Neural cell (in vitro differentiated cells): ENCODE measurements around the gene ROR2. TPM values are rescaled to one million over a fixed set of nuclear protein-coding genes. Genes with fewer than 3 reads are reported as not detected.

Source experiments
- H2AFZ ChIP-seq: fragments of 200-600, 300-800 bp; sonication (generic), shearing (Covaris generic); 2 replicates; pipeline ENCODE4 v1.6.0; 2014; ENCODE audit warnings: low read depth, mild to moderate bottlenecking, antibody characterized with exemption, low read length, moderate library complexity
- H3F3A ChIP-seq: fragments of 200-600 bp; shearing (Covaris generic); 2 replicates; pipeline ENCODE4 v1.6.1; 2016; ENCODE audit warnings: mild to moderate bottlenecking, moderate library complexity, mixed read lengths, antibody characterized with exemption, low read length; ENCODE audit not compliant: insufficient read depth, poor library complexity, severe bottlenecking
- H3K27ac ChIP-seq: fragments of 200-600, 300-800 bp; sonication (generic), shearing (Covaris generic); 2 replicates; pipeline ENCODE4 v1.5.1; 2014; ENCODE audit warnings: mild to moderate bottlenecking, low read length, moderate library complexity
- H3K27me3 ChIP-seq: fragments of 300-800, 200-600 bp; sonication (generic), shearing (Covaris generic); 2 replicates; pipeline ENCODE4 v1.6.0; 2014; ENCODE audit warnings: mild to moderate bottlenecking, low read depth, low read length, moderate library complexity; ENCODE audit not compliant: insufficient read depth
- H3K36me3 ChIP-seq: fragments of 300-800, 200-600 bp; sonication (generic), shearing (Covaris generic); 2 replicates; pipeline ENCODE4 v1.5.1; 2014; ENCODE audit warnings: mild to moderate bottlenecking, antibody characterized with exemption, low read length, moderate library complexity; ENCODE audit not compliant: insufficient read depth
- H3K4me2 ChIP-seq: fragments of 300-800, 200-600 bp; sonication (generic), shearing (Covaris generic); 2 replicates; pipeline ENCODE4 v1.6.0; 2014; ENCODE audit warnings: mild to moderate bottlenecking, low read length
- H3K4me3 ChIP-seq: fragments of 300-800, 200-600 bp; sonication (generic), shearing (Covaris generic); 2 replicates; pipeline ENCODE4 v1.5.1; 2014; ENCODE audit warnings: mild to moderate bottlenecking, low read length, moderate library complexity
- H3K79me2 ChIP-seq: fragments of 200-600 bp; shearing (Covaris generic); replicated peaks from 2 replicates; pipeline ENCODE4 v1.6.0; 2014; ENCODE audit warnings: mild to moderate bottlenecking, low read length, moderate library complexity; ENCODE audit not compliant: insufficient read depth
- H3K9ac ChIP-seq: fragments of 300-800, 200-600 bp; sonication (generic), shearing (Covaris generic); 2 replicates; pipeline ENCODE4 v1.6.1; 2016; ENCODE audit warnings: mild to moderate bottlenecking, low read length, mixed read lengths
- H3K9me2 ChIP-seq: fragments of 200-600 bp; shearing (Covaris generic); 2 replicates; pipeline ENCODE4 v1.6.1; 2016; ENCODE audit warnings: mild to moderate bottlenecking, low read length, mixed read lengths; ENCODE audit not compliant: insufficient read depth
- H3K9me3 ChIP-seq: fragments of 200-600, 300-800 bp; sonication (generic), shearing (Covaris generic); 2 replicates; pipeline ENCODE4 v1.6.1; 2016; ENCODE audit warnings: mild to moderate bottlenecking, mixed run types, low read length, moderate library complexity, mixed read lengths
- H4K20me1 ChIP-seq: fragments of 200-600 bp; shearing (Covaris generic); 2 replicates; pipeline ENCODE4 v1.6.1; 2016; ENCODE audit warnings: mild to moderate bottlenecking, mixed run types; ENCODE audit not compliant: insufficient read depth
- EP300 ChIP-seq: fragments of 450-650 bp; conservative IDR thresholded peaks from 2 replicates; pipeline ENCODE4 v1.6.1; 2014; ENCODE audit warnings: antibody characterized with exemption, mild to moderate bottlenecking, moderate library complexity; ENCODE audit not compliant: poor library complexity, severe bottlenecking
- EZH2 ChIP-seq: fragments of 200-600, 300-800 bp; shearing (Covaris generic), sonication (generic); IDR thresholded peaks from 2 replicates; pipeline ENCODE4 v1.6.1; 2014; ENCODE audit warnings: antibody characterized with exemption, low read length, borderline replicate concordance, mild to moderate bottlenecking; ENCODE audit not compliant: insufficient read depth, poor library complexity, severe bottlenecking
- MXI1 ChIP-seq: fragments of 450-650 bp; conservative IDR thresholded peaks from 2 replicates; pipeline ENCODE4 v1.6.1; 2014; ENCODE audit warnings: antibody characterized with exemption, mild to moderate bottlenecking; ENCODE audit not compliant: poor library complexity, severe bottlenecking
- POLR2AphosphoS5 ChIP-seq: IDR thresholded peaks from 2 replicates; pipeline ENCODE4 v1.6.1; 2012
- RAD21 ChIP-seq: fragments of 450-650 bp; conservative IDR thresholded peaks from 2 replicates; pipeline ENCODE4 v1.6.1; 2014; ENCODE audit warnings: antibody characterized with exemption, mild to moderate bottlenecking, moderate library complexity
- SMC3 ChIP-seq: fragments of 450-650 bp; conservative IDR thresholded peaks from 2 replicates; pipeline ENCODE4 v1.6.1; 2014; ENCODE audit warnings: antibody characterized with exemption, mild to moderate bottlenecking, moderate library complexity; ENCODE audit not compliant: poor library complexity
- TAF1 ChIP-seq: IDR thresholded peaks from 2 replicates; pipeline ENCODE4 v1.6.1; 2012; ENCODE audit warnings: low read depth
- polyA plus RNA-seq: library from polyadenylated mRNA; depleted of rRNA; stranded (reverse); fragments of >200 nt; gene quantifications from 2 replicates; pipeline ENCODE4 v1.2.3, GENCODE V29; 2014
- TF ChIP-seq, protein P1 (sequence below): fragments of 450-650 bp; IDR thresholded peaks from 2 replicates; pipeline ENCODE4 v1.5.1; 2014; ENCODE audit warnings: antibody characterized with exemption, mild to moderate bottlenecking, moderate library complexity; ENCODE audit not compliant: poor library complexity, severe bottlenecking
- TF ChIP-seq, protein P2 (sequence below): IDR thresholded peaks from 2 replicates; pipeline ENCODE4 v1.6.1; 2012; ENCODE audit warnings: borderline replicate concordance

ROR2 gene
- polyA plus RNA-seq, 1 donor from 2014 or later = 0.33 TPM

DNA sequence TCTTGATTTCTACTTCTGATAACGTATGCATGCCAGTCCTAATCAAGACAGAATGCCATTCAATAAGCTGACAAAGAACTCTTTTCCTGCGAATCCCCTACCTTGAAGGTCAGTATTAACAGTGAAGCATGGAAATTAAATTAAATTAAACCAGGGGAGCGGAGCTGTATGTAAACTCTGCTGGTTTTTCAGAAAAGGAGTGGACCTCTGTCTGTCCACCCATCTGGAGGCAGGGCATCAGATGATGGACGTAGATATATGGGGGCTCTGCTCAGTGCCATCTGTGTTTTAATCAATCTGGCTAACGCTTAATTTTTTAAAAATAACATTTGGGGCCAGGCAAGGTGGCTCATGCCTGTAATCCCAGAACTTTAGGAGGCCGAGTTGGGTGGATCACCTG lies 101.9 kb downstream of the ROR2 start (continued):
- no peak for TF ChIP-seq MXI1
- TF ChIP-seq SMC3 = no peak
- no peak for TF ChIP-seq POLR2AphosphoS5

DNA sequence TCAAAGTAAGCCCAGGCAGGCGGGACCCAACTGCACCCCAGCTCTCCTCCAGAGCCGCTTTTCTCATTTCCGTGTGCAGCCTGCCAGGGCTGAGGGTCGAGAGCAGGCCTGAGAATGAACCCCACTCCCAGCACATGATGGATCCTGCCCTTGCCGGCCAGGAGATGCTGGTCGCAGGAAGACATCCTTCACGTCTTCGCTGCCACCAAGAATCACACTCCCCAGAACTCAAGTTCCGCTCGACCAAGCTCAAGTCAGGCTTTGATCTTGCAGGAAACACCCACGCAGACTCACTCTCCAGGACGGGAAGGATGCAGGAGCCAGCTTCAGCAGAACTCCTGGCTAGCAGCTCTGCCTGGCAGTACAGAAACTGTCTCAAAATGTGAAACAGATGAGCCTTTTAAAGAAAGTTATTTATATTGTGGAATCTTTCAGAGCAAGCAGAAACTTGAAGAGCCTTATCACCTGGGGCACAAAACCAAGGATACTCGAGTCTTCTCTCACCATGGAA lies 102.4 kb downstream of the ROR2 start:
- H3K4me2 ChIP-seq = no peak overlapping the region
- H3K9me3 ChIP-seq = no peaks in the 10 kb centered on the region
- H2AFZ ChIP-seq = no peak overlapping the region
- H3K36me3 ChIP-seq = no peaks in the 10 kb centered on the region
- no peak overlapping the region for H3K4me3 ChIP-seq
- no peak overlapping the region for H3K9ac ChIP-seq
- no peaks in the 10 kb centered on the region for H3K79me2 ChIP-seq
- no peaks in the 10 kb centered on the region for H4K20me1 ChIP-seq
- H3K27ac ChIP-seq = no peak overlapping the region
- H3F3A ChIP-seq = no peaks in the 10 kb centered on the region
- no peaks in the 10 kb centered on the region for H3K27me3 ChIP-seq
- no peaks in the 10 kb centered on the region for H3K9me2 ChIP-seq
- no peak for TF ChIP-seq EP300
- TF ChIP-seq EZH2 = no peak
- no peak for TF ChIP-seq SMC3
- TF ChIP-seq TAF1 = no peak
- no peak for TF ChIP-seq MXI1
- TF ChIP-seq, protein P1, sequence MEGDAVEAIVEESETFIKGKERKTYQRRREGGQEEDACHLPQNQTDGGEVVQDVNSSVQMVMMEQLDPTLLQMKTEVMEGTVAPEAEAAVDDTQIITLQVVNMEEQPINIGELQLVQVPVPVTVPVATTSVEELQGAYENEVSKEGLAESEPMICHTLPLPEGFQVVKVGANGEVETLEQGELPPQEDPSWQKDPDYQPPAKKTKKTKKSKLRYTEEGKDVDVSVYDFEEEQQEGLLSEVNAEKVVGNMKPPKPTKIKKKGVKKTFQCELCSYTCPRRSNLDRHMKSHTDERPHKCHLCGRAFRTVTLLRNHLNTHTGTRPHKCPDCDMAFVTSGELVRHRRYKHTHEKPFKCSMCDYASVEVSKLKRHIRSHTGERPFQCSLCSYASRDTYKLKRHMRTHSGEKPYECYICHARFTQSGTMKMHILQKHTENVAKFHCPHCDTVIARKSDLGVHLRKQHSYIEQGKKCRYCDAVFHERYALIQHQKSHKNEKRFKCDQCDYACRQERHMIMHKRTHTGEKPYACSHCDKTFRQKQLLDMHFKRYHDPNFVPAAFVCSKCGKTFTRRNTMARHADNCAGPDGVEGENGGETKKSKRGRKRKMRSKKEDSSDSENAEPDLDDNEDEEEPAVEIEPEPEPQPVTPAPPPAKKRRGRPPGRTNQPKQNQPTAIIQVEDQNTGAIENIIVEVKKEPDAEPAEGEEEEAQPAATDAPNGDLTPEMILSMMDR = no peak
- TF ChIP-seq RAD21 = no peak
- TF ChIP-seq, protein P2, sequence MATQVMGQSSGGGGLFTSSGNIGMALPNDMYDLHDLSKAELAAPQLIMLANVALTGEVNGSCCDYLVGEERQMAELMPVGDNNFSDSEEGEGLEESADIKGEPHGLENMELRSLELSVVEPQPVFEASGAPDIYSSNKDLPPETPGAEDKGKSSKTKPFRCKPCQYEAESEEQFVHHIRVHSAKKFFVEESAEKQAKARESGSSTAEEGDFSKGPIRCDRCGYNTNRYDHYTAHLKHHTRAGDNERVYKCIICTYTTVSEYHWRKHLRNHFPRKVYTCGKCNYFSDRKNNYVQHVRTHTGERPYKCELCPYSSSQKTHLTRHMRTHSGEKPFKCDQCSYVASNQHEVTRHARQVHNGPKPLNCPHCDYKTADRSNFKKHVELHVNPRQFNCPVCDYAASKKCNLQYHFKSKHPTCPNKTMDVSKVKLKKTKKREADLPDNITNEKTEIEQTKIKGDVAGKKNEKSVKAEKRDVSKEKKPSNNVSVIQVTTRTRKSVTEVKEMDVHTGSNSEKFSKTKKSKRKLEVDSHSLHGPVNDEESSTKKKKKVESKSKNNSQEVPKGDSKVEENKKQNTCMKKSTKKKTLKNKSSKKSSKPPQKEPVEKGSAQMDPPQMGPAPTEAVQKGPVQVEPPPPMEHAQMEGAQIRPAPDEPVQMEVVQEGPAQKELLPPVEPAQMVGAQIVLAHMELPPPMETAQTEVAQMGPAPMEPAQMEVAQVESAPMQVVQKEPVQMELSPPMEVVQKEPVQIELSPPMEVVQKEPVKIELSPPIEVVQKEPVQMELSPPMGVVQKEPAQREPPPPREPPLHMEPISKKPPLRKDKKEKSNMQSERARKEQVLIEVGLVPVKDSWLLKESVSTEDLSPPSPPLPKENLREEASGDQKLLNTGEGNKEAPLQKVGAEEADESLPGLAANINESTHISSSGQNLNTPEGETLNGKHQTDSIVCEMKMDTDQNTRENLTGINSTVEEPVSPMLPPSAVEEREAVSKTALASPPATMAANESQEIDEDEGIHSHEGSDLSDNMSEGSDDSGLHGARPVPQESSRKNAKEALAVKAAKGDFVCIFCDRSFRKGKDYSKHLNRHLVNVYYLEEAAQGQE = no peak
- TF ChIP-seq POLR2AphosphoS5 = no peak

DNA sequence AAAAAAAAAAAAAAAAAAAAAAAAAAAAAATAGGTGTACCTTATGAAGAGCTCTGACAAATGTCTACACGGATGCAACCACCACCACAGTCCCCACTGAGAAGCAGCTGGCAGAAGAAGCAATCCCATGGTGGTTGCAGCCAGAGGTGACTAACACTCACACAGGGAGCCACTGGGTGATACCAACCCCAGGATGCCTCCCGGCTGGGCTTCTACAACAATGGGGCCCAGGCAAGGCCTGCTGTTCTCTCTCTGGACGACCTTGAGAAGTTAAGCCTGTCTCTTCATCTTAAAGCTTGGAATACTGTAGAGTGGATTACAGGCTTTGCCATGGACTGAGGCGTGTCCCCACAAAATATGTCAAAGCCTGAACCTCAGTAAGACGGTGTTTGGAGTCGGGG lies 104.1 kb downstream of the ROR2 start:
- Histone ChIP-seq H3F3A (no peaks in the 10 kb centered on the region), H3K9me3 (no peaks in the 10 kb centered on the region), H4K20me1 (no peaks in the 10 kb centered on the region), H2AFZ (no peak overlapping the region), H3K9me2 (no peaks in the 10 kb centered on the region), H3K4me2 (no peak overlapping the region), H3K27me3 (no peaks in the 10 kb centered on the region), H3K9ac (no peak overlapping the region), H3K36me3 (no peaks in the 10 kb centered on the region), H3K79me2 (no peaks in the 10 kb centered on the region), H3K27ac (no peak overlapping the region), H3K4me3 (no peak overlapping the region)
- TF ChIP-seq, protein P2 = no peak
